Measurements from ENCODE around the gene HACD2.

HACD2 gene

GRCh38 chr3:123568034-123568433 is 16.8 kb downstream of the HACD2 start:
- FAIRE-seq: no peak

GRCh38 chr3:123564056-123564455 is 20.8 kb downstream of the HACD2 start:
- no peak for FAIRE-seq

- no peak for FAIRE-seq
These were observed 22.3 kb downstream of the HACD2 start for GRCh38 chr3:123562547-123562946.

- no peak for FAIRE-seq
These were observed 23.7 kb downstream of the HACD2 start for GRCh38 chr3:123561188-123561587.

- FAIRE-seq: peak; percentile 73
These were observed 25.6 kb downstream of the HACD2 start for GRCh38 chr3:123559040-123559861.

GRCh38 chr3:123553536-123553935 is 31.3 kb downstream of the HACD2 start:
- FAIRE-seq: no peak

- no peak for FAIRE-seq
These were observed 32.1 kb downstream of the HACD2 start for GRCh38 chr3:123552768-123553167.

- FAIRE-seq: no peak
These were observed 32.6 kb downstream of the HACD2 start for GRCh38 chr3:123552095-123552714.

- no peak for FAIRE-seq
These were observed 36.9 kb downstream of the HACD2 start for GRCh38 chr3:123547881-123548519.

- no peak for FAIRE-seq
These were observed 38.6 kb downstream of the HACD2 start for GRCh38 chr3:123546133-123546755.

- FAIRE-seq: no peak
These were observed 40.9 kb downstream of the HACD2 start for GRCh38 chr3:123543950-123544349.

- no peak for FAIRE-seq
These were observed 44.6 kb downstream of the HACD2 start for GRCh38 chr3:123540285-123540684.

- FAIRE-seq: no peak
These were observed 48.5 kb downstream of the HACD2 start for GRCh38 chr3:123536153-123536895.

GRCh38 chr3:123535580-123535979 is 49.3 kb downstream of the HACD2 start:
- no peak for FAIRE-seq

GRCh38 chr3:123534264-123534663 is 50.6 kb downstream of the HACD2 start:
- no peak for FAIRE-seq

GRCh38 chr3:123533554-123534159 is 51.2 kb downstream of the HACD2 start:
- FAIRE-seq: no peak

- no peak for FAIRE-seq
These were observed 56.7 kb downstream of the HACD2 start for GRCh38 chr3:123528130-123528529.

- no peak for FAIRE-seq
These were observed 57.8 kb downstream of the HACD2 start for GRCh38 chr3:123527046-123527445.

GRCh38 chr3:123526474-123526873 is 58.4 kb downstream of the HACD2 start:
- FAIRE-seq: no peak

GRCh38 chr3:123525433-123525832 is 59.4 kb downstream of the HACD2 start:
- no peak for FAIRE-seq

GRCh38 chr3:123524981-123525380 is 59.9 kb downstream of the HACD2 start:
- FAIRE-seq: no peak

GRCh38 chr3:123523023-123523412 is 61.8 kb downstream of the HACD2 start:
- no peak for FAIRE-seq
